Uterus (tissue), 4 donors: ENCODE results near the gene OGFOD1. TPM values are rescaled to one million over a fixed set of nuclear protein-coding genes. Genes with fewer than 3 reads are reported as not detected.

Experiments
- DNase-seq, 2 donors: peaks; one replicate each; pipeline ENCODE4 v3.0.0-alpha.2; 2019 to 2020
- H3K27ac ChIP-seq, 2 donors: fragments of 200-600 bp; sonication (generic); 1 replicate in 1 of 2; 2 replicates in 1 of 2; pipeline ENCODE4 v1.5.1; 2016 to 2018
- H3K27me3 ChIP-seq, 2 donors: fragments of 200-600 bp; sonication (generic); one replicate each; pipeline ENCODE4 v1.5.1; 2018 to 2019; ENCODE audit warnings: control low read depth in 1 of 2
- H3K36me3 ChIP-seq, 2 donors: fragments of 200-600 bp; sonication (generic); one replicate each; pipeline ENCODE4 v1.5.1; 2019; ENCODE audit warnings: control low read depth in 1 of 2
- H3K4me1 ChIP-seq, 2 donors: fragments of 200-600 bp; sonication (generic); one replicate each; pipeline ENCODE4 v1.5.1; 2018 to 2019; ENCODE audit warnings: control low read depth in 1 of 2
- H3K4me3 ChIP-seq, 2 donors: fragments of 200-600 bp; sonication (generic); 1 replicate in 1 of 2; 2 replicates in 1 of 2; pipeline ENCODE4 v1.5.1; 2018 to 2019; ENCODE audit warnings: mild to moderate bottlenecking in 1 of 2
- H3K9me3 ChIP-seq, 2 donors: fragments of 200-600 bp; sonication (generic); one replicate each; pipeline ENCODE4 v1.5.1; 2019; ENCODE audit warnings: control low read depth in 1 of 2
- POLR2A ChIP-seq, 2 donors: fragments of 450-650 bp; IDR thresholded peaks; one replicate each; pipeline ENCODE4 v1.6.1; 2016; ENCODE audit warnings: antibody characterized with exemption in 2 of 2, mild to moderate bottlenecking in 1 of 2, moderate library complexity in 1 of 2
- intact Hi-C: fragments of 100-400 bp; cut with DNase I; formaldehyde crosslinking; loops from one replicate; pipeline ENCODE4 v1.15.1; 2023; ENCODE audit warnings: low total_unique reads
- total RNA-seq, 4 donors: library from RNA; depleted of rRNA in 3 of 4; stranded (reverse); fragments of >200 nt in 3 of 4; gene quantifications; one replicate each; pipeline versions ENCODE4 v1.1.0 to v1.2.4, GENCODE V29; 2014 to 2023
- TF ChIP-seq, protein P1 (sequence below), 4 experiments: fragments of 200-600 bp in 2 of 4; fragments of 450-650 bp in 2 of 4; sonication (generic) in 2 of 4; IDR thresholded peaks; one replicate each; pipeline ENCODE4 v1.5.1; 2016 to 2019; ENCODE audit warnings: antibody characterized with exemption in 4 of 4, mild to moderate bottlenecking in 2 of 4, moderate library complexity in 1 of 4
- donor health status: DM: yes; HTN: yes; CAD: no.

Gene OGFOD1
- total RNA-seq, 4 donors from 2014 or later, result 5.0 to 78.9 (median 20.3) TPM

GRCh38 chr16:56411123-56411522, 40.2 kb upstream of the OGFOD1 start:
- no peak for DNase-seq
- Histone ChIP-seq H3K9me3 (no peaks in the 10 kb centered on the region), H3K36me3 (no peaks in the 10 kb centered on the region), H3K4me3 (no peak overlapping the region), H3K4me1 (no peaks in the 10 kb centered on the region), H3K27ac (no peak overlapping the region), H3K27me3 (no peaks in the 10 kb centered on the region)
- TF ChIP-seq POLR2A (IDR thresholded peaks at IDR 0.05), result no peak
- TF ChIP-seq, protein P1, sequence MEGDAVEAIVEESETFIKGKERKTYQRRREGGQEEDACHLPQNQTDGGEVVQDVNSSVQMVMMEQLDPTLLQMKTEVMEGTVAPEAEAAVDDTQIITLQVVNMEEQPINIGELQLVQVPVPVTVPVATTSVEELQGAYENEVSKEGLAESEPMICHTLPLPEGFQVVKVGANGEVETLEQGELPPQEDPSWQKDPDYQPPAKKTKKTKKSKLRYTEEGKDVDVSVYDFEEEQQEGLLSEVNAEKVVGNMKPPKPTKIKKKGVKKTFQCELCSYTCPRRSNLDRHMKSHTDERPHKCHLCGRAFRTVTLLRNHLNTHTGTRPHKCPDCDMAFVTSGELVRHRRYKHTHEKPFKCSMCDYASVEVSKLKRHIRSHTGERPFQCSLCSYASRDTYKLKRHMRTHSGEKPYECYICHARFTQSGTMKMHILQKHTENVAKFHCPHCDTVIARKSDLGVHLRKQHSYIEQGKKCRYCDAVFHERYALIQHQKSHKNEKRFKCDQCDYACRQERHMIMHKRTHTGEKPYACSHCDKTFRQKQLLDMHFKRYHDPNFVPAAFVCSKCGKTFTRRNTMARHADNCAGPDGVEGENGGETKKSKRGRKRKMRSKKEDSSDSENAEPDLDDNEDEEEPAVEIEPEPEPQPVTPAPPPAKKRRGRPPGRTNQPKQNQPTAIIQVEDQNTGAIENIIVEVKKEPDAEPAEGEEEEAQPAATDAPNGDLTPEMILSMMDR (IDR thresholded peaks at IDR 0.05), result no peak
- intact Hi-C loops, result no loop called here

GRCh38 chr16:56411624-56412023, 39.7 kb upstream of the OGFOD1 start:
- Histone ChIP-seq H3K4me1 (no peaks in the 10 kb centered on the region), H3K27ac (no peak overlapping the region), H3K36me3 (no peaks in the 10 kb centered on the region), H3K4me3 (no peak overlapping the region), H3K27me3 (no peaks in the 10 kb centered on the region), H3K9me3 (no peaks in the 10 kb centered on the region)
- TF ChIP-seq, protein P1 (IDR thresholded peaks at IDR 0.05), result no peak
- no peak for TF ChIP-seq POLR2A (IDR thresholded peaks at IDR 0.05)
- intact Hi-C loops, result no loop called here
- DNase-seq, result no peak

DNA sequence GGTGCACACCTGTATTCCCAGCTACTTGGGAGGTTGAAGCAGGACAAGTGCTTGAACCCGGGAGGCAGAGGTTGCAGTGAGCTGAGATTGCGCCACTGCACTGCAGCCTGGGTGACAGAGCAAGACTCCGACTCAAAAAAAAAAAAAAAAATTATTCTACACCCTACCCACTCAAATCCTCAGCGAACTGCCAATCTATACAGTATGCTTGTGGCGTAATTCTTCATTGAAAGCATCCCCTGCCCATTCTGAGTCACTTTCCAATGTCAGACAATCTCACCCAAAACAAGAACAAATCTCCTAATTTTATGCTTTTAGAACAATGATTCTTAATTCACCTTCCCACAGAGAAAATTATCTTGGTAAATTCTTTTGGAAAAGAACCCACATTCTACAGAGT, 38.0 kb upstream of the OGFOD1 start:
- H3K36me3 ChIP-seq, result no peaks in the 10 kb centered on the region
- intact Hi-C loops, result no loop called here
- H3K27me3 ChIP-seq, result no peaks in the 10 kb centered on the region
- no peaks in the 10 kb centered on the region for H3K4me1 ChIP-seq
- no peak for DNase-seq
- no peak overlapping the region for H3K4me3 ChIP-seq
- TF ChIP-seq POLR2A (IDR thresholded peaks at IDR 0.05), result no peak
- TF ChIP-seq, protein P1 (IDR thresholded peaks at IDR 0.05), result no peak
- H3K27ac ChIP-seq, result no peak overlapping the region
- H3K9me3 ChIP-seq, result no peaks in the 10 kb centered on the region

GRCh38 chr16:56414366-56414765, 37.0 kb upstream of the OGFOD1 start:
- no peak overlapping the region for H3K27ac ChIP-seq
- H3K27me3 ChIP-seq, result no peaks in the 10 kb centered on the region
- H3K4me3 ChIP-seq, result no peak overlapping the region
- no peak for DNase-seq
- H3K4me1 ChIP-seq, result no peaks in the 10 kb centered on the region
- no peak for TF ChIP-seq POLR2A (IDR thresholded peaks at IDR 0.05)
- TF ChIP-seq, protein P1 (IDR thresholded peaks at IDR 0.05), result no peak
- H3K9me3 ChIP-seq, result no peaks in the 10 kb centered on the region
- no peaks in the 10 kb centered on the region for H3K36me3 ChIP-seq
- intact Hi-C loops, result no loop called here

DNA sequence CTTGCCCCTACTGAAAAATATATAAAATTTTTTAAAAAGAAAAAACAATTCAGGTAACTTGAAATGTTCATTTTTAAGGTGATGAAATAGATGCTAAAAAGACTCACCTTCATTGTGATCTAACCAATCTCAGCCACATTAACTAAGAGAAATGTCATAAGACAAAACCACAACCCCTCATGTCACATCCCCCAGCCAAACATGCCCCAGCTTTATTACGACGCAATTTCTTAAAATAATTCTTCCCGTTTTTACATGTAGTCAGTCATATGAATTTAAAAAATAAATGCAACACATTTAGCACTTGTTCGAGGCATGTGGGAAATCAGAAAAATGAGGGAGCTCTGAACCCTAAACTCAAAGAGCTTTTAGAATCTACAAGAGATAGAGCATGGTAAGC, 35.5 kb upstream of the OGFOD1 start:
- H3K4me1 ChIP-seq, result no peaks in the 10 kb centered on the region
- no peak for TF ChIP-seq POLR2A (IDR thresholded peaks at IDR 0.05)
- H3K27ac ChIP-seq, result no peak overlapping the region
- intact Hi-C loops, result no loop called here
- no peaks in the 10 kb centered on the region for H3K36me3 ChIP-seq
- no peak for DNase-seq
- H3K27me3 ChIP-seq, result no peaks in the 10 kb centered on the region
- H3K4me3 ChIP-seq, result no peak overlapping the region
- H3K9me3 ChIP-seq, result no peaks in the 10 kb centered on the region

- DNase-seq, result no peak
- H3K9me3 ChIP-seq, result no peaks in the 10 kb centered on the region
- intact Hi-C loops, result no loop called here
- H3K27me3 ChIP-seq, result no peaks in the 10 kb centered on the region
- TF ChIP-seq POLR2A (IDR thresholded peaks at IDR 0.05), result no peak
- TF ChIP-seq, protein P1 (IDR thresholded peaks at IDR 0.05), result no peak
- no peaks in the 10 kb centered on the region for H3K36me3 ChIP-seq
- no peak overlapping the region for H3K4me3 ChIP-seq
- no peak overlapping the region for H3K27ac ChIP-seq
- peaks cover 0 to under 1% of the 10 kb centered on the region in 2 donors for H3K4me1 ChIP-seq
These were observed 34.2 kb upstream of the OGFOD1 start for GRCh38 chr16:56417138-56417537.
